ENCODE measurements around the gene ABHD17B.
A peak's percentile ranks its signal among the peaks of the same experiment; 100 is the strongest.

ABHD17B gene

DNA sequence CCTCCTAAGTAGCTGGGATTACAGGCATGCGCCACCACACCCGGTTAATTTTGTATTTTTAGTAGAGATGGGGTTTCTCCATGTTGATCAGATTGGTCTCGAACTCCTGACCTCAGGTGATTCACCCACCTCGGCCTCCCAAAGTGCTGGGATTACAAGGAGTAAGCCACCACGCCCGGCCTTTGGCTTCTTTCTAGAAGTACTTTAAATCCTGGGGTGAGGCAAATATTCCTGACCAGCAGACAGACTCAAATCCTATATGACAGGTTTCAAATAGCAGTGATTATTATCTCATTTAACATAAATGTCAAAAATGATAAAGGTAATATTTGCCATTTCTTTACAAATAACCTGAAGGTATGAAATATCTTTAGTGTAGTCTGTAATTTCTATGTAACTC lies 35.6 kb downstream of the ABHD17B start:
- DNase-seq: no peak

DNA sequence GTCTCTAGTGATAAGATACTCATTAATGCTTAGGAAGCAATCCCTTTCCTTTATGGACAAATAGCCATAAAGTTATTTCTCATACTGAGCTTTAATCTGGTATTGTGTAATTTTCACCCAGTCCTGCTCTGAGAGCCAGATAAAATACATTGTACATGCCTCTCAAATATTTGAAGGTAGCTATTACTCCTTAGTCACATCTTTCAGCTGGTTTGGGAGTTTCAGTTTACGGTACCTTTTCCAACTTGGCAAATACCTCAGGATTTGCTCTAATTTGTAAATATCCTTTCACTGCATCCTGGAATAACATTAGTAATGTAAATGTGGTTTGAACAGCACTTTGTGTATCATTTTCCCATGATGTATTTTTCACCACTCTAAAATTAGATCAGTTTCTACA lies 47.4 kb downstream of the ABHD17B start:
- DNase-seq: no peak

DNA sequence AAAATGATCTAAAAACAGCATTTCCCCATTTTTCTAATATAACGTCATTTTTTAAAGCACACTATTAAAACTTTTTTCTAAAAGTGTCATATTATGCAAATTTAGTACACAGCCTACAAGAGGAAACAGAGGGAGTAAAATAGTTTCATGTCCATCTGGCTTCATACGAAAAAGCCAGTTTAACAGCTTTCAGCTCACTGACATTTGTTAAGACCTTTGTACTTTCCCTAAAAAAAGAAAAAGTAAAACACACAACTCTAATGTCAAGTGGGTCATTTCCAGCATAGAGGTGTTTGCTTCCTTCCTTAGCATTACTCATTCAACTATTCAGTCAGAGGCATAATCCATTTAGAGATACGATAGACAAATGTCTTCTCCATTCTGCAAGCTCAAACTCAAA lies 49.4 kb downstream of the ABHD17B start:
- no peak for DNase-seq

DNA sequence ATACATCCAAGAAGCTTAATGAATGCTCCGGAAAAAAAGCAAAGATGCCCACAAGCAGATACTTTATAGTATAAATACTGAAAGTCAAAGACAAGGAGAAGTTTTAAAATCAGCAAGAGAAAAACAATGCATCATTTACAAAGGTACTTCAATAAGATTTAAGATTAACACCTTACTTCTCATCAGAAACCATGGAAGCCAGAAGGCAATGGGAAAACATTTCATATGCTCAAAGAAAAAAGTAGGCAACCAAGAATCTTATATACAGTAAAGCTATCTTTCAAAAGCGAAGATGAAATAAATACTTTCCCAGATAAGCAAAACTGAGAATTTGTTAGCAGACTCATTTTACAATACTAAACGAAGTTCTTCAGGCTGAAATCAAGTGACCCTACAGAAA lies 51.1 kb downstream of the ABHD17B start:
- no peak for DNase-seq

DNA sequence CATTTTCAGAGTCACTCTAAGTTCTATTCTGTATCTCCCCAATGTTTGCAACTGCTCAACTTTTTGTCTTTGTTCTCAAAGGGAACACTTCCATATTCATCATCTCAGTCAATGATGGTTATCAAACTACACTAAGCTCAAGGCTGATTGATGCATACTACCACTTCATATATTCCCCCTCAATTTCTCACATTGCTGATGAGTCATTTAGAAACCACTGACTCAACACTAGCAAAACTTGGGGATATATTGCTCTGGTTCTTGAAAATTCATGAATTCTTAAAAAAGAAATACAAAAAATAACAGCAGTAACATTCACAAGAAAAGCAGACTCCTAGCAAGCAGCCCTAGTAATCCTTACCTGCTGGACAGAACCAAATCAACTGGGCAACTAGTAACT lies 52.2 kb downstream of the ABHD17B start:
- no peak for DNase-seq

DNA sequence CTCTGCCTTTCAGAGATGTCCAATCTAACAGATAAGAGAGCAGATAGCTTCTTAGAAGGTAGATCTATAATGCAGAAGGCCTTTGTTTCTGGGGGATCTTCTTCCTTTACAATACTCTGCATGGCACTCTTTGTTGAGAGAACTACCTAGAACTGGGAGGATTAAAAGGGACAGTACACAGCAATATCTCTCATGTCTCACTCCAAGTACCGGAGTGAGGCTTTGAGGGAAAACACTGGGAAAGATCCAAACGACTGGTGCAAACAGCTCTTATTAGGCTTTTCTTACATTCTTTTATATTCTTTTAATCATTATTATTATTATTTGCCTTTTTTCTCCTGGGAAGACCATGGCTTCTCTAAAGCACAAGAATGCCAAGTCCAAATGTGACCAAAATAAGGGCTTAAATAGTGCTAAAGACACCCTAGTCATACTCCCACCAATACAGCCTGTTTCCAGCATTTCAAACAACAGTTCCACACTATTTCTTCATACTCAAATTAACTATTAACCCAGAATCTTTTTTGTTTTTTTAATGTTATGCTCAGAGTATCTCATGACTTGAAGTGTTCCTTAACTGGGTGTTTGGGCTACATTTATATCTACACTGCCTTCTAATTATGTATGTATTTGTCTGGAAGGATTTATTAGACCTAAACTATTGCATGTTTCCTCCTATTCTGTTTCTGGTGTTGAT lies 52.7 kb downstream of the ABHD17B start:
- DNase-seq: no peak

DNA sequence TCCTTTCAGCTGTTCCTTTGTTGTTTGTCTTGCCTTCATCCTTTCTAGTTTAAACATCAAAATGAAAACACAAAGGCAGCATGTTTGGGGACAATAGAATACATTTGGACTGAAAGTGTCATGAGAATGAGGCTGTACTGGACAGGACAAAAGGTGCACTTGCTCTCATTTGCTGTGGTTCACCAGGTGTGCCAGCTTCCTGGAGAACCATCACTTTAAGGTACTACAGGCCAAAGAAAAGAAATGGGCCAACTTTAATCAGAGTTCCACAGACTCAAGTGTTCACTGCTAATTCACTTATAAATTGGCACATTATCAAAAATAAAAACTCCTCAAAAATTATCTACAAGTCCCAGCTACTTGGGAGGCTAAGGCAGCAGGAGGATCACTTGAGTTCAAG lies 53.8 kb downstream of the ABHD17B start:
- no peak for DNase-seq

DNA sequence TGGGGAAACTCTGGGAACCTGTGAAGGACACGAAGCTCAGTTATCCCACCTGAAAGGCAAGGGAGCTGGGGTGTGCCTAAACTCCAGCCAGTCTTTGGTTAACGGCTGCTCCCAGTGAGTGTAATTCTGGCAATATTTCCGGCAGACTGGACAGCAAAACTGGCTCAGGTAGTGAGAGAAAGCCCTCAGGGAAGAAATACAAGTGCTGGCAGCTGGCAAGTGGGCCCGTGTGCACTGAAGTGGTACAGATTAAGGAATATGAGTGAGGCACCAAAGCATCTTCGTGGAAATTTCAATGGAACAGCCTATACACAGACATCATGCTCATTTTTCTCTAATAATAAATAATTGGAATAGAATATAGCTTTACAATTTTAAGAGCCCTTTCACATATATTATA lies 56.2 kb downstream of the ABHD17B start:
- DNase-seq: no peak

DNA sequence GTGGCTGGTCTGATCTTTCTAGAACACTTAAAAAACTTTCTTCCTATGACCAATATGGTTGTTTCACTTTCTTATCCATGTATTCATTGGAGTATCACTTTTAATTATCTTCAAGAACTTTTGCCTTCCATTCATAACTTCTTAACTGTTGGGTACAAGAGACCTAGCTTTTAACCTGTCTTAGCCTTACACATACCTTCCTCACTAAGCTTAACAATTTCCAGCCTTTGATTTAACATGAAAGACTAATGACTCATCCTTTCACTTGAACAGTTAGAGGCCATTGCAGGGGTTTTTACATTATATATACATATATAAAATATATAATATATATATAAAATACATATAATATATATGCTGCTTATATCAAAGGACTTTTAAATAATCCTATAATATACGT lies 57.9 kb downstream of the ABHD17B start:
- DNase-seq: no peak

DNA sequence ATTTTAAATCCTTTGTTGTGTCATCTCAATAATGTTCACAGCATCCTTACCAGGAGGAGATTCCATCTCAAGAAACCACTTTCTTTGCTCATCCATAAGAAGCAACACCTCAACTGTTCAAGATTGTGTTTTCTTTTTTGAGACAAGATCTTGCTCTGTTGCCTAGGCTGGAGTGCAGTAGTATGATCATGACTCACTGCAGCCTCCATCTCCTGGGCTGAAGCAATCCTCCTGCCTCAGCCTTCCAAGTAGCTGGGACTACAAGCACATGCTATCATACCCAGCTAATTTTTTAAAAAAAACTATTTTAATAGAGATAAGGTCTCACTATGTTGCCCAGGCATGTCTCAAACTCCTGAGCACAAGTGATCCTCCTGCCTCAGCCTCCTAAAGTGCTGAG lies 60.0 kb downstream of the ABHD17B start:
- DNase-seq: no peak

DNA sequence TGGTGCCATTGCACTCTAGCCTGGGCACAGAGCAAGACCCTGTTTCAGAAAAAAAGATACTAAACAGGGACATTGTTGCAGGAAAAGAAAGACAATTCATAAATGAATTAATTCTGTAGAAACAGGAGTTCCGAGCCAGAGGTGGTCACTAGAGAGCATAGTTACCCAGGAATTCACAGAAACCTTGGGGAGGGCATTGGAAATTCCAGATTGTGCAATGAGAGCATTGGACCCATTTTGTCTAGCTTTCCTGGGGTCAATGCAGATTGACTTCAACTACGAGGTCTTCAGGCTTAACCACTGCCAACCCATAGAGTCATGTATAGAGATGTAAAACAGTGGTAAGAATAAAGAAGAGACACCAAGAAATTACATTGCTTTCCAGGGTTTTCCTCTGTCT lies 63.1 kb downstream of the ABHD17B start:
- no peak for DNase-seq

DNA sequence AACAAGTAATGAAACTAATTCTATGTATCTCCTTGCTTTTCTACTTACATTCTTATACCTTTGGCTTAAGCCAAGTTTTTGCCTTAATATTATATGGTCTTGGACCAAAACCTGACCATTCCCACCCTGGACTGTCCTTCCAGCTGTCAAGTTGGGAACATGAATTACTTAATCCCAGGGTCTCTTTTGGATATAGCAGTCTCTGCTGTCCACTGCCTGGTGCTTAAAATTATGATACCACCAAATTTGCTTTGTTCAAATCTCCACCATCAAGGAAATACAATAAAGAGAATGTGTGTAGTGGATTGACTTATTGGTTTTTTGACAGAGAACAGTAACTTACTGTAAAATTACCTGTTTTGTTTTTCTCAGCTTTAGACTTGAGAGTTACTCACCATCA lies 66.2 kb downstream of the ABHD17B start:
- DNase-seq: no peak

DNA sequence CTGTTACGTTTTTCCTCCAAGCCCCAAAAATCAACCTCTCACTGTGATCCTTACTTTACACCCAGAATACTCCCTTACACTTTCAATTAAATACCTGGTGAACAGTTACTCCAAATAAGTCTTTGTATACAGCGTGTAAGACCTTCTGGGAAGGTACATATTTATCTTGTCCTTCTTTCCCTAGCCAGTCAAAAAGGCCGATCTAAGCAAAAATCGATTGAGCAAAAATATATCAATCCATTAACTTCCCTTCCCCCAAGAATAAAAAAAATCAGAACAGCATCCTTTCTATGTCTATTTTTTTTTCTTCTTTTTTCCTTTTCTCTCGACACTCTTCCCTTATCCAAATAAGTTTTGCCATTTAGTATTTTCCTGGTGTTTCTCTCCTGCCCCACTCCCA lies 71.3 kb downstream of the ABHD17B start:
- no peak for DNase-seq

DNA sequence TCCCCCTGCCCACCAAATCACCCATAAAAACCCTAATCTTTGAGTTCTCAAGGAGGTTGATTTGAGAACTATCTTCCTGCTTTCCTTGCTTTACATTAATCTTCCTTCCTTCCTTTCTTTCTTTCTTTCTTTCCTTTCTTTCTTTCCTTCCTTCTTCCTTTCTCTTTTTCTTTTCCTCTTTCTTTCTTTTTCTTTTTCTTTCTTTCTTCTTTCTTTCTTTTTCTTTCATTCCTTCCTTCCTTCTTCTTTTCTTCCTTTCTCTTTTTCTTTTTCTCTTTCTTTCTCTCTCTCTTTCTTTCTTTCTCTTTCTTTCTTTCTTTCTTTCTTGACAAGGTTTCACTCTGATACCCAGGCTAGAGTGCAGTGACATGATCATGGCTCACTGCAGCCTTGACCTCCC lies 75.4 kb downstream of the ABHD17B start:
- no peak for DNase-seq

DNA sequence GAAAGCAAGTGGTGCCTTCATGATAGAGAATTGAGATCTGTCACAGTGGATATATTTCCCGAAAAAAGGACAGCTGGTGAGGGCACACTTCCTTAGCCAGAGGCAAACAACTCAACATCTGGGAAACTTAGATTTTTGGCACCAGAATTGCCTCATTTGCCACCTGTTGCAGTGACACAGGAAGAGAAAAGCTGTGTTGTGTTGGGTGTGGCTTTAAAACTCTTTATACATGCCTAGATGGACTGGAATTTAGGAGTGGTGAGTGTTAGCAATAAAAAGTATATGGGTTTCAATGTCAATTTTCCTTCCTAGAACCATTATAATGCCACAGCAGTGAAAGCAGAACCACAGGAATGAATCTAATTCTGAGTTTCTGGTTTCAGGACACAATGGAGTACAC lies 80.1 kb downstream of the ABHD17B start:
- no peak for DNase-seq

DNA sequence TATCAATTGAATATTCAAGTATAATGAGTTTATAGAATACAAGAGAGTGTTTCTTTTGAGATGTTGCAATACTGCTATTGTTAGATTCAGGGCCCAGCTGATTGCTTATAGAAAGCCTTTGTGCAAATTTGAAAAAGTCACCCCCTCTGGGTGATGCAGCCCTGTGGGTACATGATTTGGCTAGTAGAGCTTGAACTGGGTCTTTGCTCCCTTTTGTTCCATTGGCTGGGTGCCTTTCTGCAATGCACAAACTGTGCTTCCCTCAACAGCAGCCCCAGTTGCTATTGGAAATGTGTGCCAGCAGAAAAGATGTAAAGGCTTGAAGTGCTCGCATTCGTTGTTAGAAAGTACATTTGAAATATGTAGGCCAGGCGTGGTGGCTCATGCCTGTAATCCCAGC lies 80.8 kb downstream of the ABHD17B start:
- no peak for DNase-seq

DNA sequence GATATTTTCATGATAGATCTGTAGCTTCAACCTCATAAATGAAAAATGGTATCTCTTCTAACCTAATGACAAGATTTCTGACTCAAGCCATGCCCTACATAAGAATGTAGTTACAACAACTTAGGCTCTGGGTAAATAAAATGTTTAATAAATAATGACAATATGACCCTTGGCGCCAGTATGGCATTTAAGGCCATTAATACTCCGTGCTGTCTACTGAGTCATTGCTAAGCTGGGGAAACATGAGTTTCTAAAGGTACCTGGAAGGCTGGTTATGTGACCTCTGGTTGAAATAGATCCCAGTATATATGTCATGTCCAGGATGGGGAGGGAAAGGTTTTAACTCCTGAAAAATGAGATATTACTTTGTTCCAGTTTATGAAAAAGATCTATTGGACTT lies 84.7 kb downstream of the ABHD17B start:
- DNase-seq: no peak

DNA sequence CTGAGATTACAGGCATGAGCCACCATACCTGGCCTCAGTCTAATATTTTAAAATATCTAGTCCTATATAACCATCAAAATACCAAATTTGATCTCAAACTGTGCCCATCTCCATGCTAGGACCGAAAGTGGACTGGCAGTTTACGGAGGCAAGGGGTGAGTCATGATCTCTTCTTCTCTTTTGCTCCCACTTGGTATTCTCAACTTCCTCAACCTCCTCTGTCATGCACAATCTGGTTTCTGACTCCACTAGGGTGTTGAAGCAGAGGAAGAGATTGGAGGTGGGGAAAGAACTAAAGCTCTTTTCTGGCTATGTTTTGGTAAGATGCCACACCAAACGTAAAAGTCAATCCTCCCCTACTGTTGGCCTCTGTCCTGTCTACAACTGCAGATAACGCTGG lies 86.7 kb downstream of the ABHD17B start:
- no peak for DNase-seq

DNA sequence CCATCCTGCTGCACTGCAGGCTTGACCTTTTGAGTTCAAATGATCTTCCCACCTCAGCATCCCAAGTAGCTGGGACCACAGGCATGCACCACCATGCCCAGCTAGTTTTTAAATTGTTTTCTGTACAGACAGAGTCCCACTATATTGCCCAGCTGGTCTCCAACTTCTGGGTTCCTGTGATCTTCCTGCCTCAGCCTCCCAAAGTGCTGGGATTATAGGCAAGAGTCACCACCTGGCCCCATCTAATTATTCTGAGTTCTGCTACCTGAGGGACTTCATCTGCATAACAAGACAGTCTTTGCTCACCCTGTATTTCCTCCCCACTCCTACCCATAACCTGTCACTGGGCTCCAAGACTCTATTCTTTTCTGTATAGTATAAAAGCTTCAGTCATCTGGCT lies 88.1 kb downstream of the ABHD17B start:
- DNase-seq: no peak

DNA sequence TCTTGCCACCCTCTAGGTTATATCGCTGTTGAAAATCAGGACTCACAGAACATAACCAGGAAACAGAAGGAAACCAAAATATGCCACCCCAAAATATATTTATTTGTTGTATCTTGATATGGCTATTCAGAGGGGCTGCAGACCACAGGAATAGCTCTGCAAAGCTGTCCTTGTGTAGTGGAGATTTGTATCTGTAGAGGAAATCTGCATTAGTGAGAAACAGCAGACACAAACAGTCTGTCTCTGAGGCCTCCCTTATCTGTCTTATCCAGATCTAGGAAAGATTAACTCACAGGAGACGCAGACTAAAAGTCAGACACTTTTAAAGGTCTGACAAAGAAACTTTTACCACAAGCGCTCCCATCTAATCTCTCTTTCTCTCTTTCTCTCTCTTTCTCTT lies 88.5 kb downstream of the ABHD17B start:
- DNase-seq: no peak

DNA sequence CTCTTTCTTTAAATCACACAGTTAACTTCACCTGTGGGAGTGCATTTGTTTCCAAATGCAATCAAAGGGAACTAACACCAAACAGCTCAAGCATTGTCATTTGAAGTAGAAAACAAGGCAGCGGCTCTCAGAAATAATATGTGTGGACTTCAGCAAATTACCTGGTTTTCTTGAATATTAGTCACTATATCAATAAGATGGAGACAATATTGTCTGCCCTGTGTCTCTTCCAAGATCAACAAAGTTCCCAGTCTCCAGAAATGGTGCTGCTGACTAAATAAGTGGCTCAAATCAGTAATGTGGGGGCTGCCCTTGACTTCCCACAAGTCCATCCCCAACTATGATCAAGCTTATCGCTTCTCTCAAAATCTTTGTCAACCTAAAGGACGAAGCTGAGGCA lies 89.6 kb downstream of the ABHD17B start:
- DNase-seq: no peak

DNA sequence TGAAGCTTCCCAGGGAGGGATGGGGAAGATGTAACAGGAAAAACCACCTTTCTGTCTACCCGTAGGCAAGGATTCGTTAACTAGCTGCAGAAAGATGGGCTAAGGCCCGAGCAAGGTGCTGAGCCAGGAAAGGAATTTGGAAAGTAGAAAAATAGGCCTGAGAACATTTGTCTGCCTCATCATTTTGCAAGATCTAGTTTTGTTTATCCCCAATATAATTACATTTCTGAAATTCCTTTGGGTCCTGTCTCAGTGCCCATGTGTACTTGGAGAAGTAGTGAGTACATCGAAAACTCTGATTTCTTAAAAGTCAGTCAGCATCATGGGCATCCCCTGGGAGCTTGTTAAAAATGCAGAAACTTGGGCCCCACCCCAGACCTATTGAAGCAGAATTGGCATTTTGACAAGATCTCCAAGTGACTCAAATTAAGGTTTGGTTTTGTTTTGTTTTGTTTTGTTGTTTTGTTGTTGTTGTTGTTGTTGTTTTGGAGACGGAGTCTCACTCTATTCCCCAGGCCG lies 90.5 kb downstream of the ABHD17B start:
- DNase-seq: no peak

DNA sequence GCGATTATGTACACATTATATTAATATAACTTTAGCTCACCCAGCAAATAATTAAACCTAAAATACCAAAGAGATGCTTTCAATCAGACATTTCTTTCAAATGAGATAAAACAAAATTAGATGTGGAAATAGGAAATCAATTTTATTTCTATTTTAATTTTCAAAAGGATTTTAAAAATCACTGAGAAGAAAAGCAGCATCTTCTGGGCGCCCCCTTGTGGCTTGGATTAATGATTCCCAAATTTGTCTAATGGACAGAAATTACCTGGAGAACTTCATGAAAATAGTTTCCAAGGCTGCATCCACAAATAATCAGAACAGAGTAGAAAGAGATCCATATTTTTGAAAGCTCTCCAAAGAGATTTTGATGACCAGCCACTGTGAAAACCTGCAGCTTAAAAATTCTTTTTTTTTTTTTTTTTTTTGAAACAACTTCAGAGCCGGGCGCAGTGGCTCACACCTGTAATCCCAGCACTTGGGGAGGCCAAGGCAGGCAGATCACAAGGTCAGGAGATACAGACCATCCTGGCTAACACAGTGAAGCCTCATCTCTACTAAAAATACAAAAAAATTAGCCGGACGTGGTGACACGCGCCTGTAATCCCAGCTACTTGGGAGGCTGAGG lies 91.8 kb downstream of the ABHD17B start:
- peak in 5 of 6 experiments; percentile 12 to 61 (median 30) for DNase-seq

DNA sequence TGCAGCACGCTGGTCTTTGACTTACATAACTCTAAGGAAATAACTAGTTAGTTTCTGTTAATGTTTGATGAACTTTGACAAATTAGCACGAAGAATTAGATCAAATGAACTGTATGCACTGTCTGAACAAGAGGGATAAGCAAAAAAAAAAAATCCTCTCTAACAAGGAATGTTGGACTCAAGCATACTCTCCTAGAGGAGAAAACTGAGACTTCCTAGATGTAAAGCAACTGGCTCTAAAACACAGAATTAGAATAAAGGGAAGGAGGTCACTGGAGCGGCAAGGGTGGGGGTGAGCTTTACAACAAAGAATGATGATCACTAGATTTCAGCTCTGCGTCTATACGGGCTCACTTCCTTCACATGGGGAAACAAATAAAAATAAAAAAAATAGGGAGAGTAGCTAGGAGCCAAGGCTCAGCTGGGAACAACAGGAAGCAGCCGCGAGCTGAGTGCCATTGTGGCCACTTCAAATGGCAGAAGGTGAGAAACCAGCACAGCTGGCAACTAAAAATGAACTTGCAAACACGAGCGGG lies 94.0 kb downstream of the ABHD17B start:
- DNase-seq: no peak
